ENCODE measurements around the gene PRM3. TPM values are rescaled to one million over a fixed set of nuclear protein-coding genes. Genes with fewer than 3 reads are reported as not detected.

PRM3 gene
- total and polyA plus RNA-seq, 2 of the 8 experiments (the other 6 are each of a cell fraction or from before 2014, with no cell fraction given) = not detected

DNA sequence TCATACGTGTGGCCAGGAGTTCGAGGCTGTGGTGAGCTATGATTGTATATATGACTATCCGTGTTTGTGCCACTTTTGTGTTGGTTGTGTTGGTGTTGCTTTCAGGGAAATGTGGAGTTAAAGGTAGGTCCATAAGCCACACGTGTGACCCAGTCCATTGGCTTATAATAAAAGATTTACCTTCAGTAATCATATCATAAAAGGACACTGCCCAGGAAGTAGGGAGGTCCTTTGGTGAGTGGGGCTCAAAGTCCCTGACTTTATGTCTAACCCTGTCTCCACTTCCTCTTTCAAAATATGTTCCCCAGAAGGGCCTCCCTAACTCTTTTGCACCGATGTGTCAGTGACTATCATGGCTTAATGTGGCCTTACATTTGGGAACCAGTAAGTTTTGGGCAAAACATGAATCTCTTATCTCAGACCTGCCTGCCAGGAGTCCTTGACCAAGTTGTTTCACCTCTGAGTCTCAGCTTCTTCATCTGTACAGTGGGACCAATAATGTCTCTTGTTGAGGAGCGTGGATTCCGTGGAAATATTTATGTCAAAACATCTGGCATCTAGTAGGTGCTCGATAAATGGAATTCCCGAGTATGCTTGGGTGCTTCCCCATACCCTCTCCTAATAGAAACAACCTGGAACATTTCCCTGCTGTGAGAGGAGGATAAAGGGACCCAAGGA is 9.1 kb downstream of the PRM3 start:
- no peak overlapping the region for H3K4me2 ChIP-seq (ENCODE audit: insufficient read depth in 1 of 2, low read depth in 2 of 2, low read length in 2 of 2)
- no peak overlapping the region for H3K14ac ChIP-seq (ENCODE audit: insufficient read length)
- no peak overlapping the region for H3K4me3 ChIP-seq (ENCODE audit: extremely low read depth in 1 of 4, insufficient read depth in 2 of 4, low read depth in 3 of 4, low read length in 4 of 4)
- H3K4ac ChIP-seq (replicated peaks; ENCODE audit: insufficient read length, low read depth, low read length) = no peak overlapping the region
- H3K79me2 ChIP-seq (ENCODE audit: control insufficient read depth in 1 of 2, insufficient read depth in 2 of 2, low read length in 2 of 2) = no peaks in the 10 kb centered on the region
- H3K56ac ChIP-seq (replicated peaks; ENCODE audit: insufficient read length, low read depth, low read length) = no peak overlapping the region
- H3K27ac ChIP-seq (ENCODE audit: low read depth, low read length) = no peak overlapping the region
- H3K23ac ChIP-seq (ENCODE audit: insufficient read length) = no peak overlapping the region
- no peaks in the 10 kb centered on the region; the same call in 1 of the 2 replicates for H3K23me2 ChIP-seq (ENCODE audit: low read depth, low read length)
- no peaks in the 10 kb centered on the region for H3K79me1 ChIP-seq (ENCODE audit: low read depth, low read length)
- no peaks in the 10 kb centered on the region for H4K20me1 ChIP-seq (replicated peaks in 1 of 2; ENCODE audit: control insufficient read depth in 1 of 2, insufficient read depth in 2 of 2, low read length in 2 of 2)
- DNase-seq (ENCODE audit: low read depth in 1 of 2, low spot score in 2 of 2) = no peak
- H3K9ac ChIP-seq (replicated peaks in 1 of 4; ENCODE audit: extremely low read depth in 1 of 4, low read depth in 3 of 4, low read length in 3 of 4) = no peak overlapping the region
- 0 out of 7 replicates have a peak, but pooled peaks cover 0 to 5% (median 0%) of the 10 kb centered on the region in 4 experiments for H3K4me1 ChIP-seq (replicated peaks in 1 of 4; ENCODE audit: control insufficient read depth in 3 of 4, insufficient read depth in 4 of 4, low read length in 3 of 4)
- no peaks in the 10 kb centered on the region for H3K9me3 ChIP-seq (ENCODE audit: insufficient read depth in 2 of 2, low read depth in 1 of 2, low read length in 1 of 2)
- WGBS, 2 experiments (ENCODE audit: extremely low coverage in 1 of 2, insufficient coverage in 1 of 2, insufficient read length in 1 of 2, insufficient replicate concordance in 2 of 2, low coverage in 1 of 2, low lambda C conversion rate in 2 of 2, missing lambda C conversion rate in 1 of 2) = 87% methylated on average over 9 of the region's 9 CpGs; no CpG with 5 or more reads in 1 of the 2 experiments
- CTCF ChIA-PET (ENCODE audit: partially characterized antibody) = interaction anchor here (1.0 to 1.7 kb wide), 2 partner anchors 9 to 94 kb away, joined by 3 to 4 read pairs; partner anchors contain the start of gene PRM3
- TF ChIP-seq RBBP5 (IDR thresholded peaks at IDR 0.05; ENCODE audit: borderline replicate concordance, low read depth, low read length) = no peak
- TF ChIP-seq HDAC6 (IDR thresholded peaks at IDR 0.05; ENCODE audit: low read depth, low read length) = no peak
- no peak for TF ChIP-seq FOSL1 (IDR thresholded peaks at IDR 0.05; ENCODE audit: insufficient read depth, low read depth, low read length)
- H4K8ac ChIP-seq (ENCODE audit: extremely low read depth, insufficient read depth, low read length) = no peak overlapping the region
- H2BK20ac ChIP-seq (ENCODE audit: low read length) = no peak overlapping the region
- H4K91ac ChIP-seq (replicated peaks; ENCODE audit: insufficient read length, low read length) = no peak overlapping the region
- H3K36me3 ChIP-seq (ENCODE audit: control insufficient read depth in 2 of 4, insufficient read depth in 4 of 4, low read length in 3 of 4) = no peaks in the 10 kb centered on the region
- no peak overlapping the region; the same call in 1 of the 2 replicates for H2BK15ac ChIP-seq (ENCODE audit: low read length)
- H3K18ac ChIP-seq (ENCODE audit: extremely low read depth, low read length) = no peak overlapping the region
- no peak overlapping the region for H2AFZ ChIP-seq (ENCODE audit: low read length)
- H3K27me3 ChIP-seq (replicated peaks in 1 of 4; ENCODE audit: control insufficient read depth in 3 of 4, extremely low read depth in 1 of 4, insufficient read depth in 3 of 4, low read length in 3 of 4) = no peaks in the 10 kb centered on the region; a peak in 1 of 7 replicates
- FAIRE-seq = no peak
- no peak overlapping the region for H2AK5ac ChIP-seq (ENCODE audit: low read depth, low read length)
- no peak overlapping the region for H2BK12ac ChIP-seq (ENCODE audit: low read depth, low read length)
- H2BK5ac ChIP-seq (ENCODE audit: low read depth, low read length) = no peak overlapping the region
- H2BK120ac ChIP-seq (replicated peaks; ENCODE audit: low read depth, low read length) = no peak overlapping the region
- no peak overlapping the region for H4K5ac ChIP-seq (ENCODE audit: insufficient read length, low read depth, low read length)
- POLR2A ChIA-PET (ENCODE audit: partially characterized antibody) = interaction anchor here (0.9 to 1.7 kb wide), 3 partner anchors 10 to 88 kb away, joined by 3 to 6 read pairs (median 5); no protein-coding TSS in a partner anchor
